Mucosa of descending colon (tissue), 3 donors: ENCODE measurements around the gene AAMDC. TPM values are rescaled to one million over a fixed set of nuclear protein-coding genes. Genes with fewer than 3 reads are reported as not detected.
"Not testable (repeated sequence)": the region's sequence is repeated elsewhere in the genome, so short reads cannot be mapped to it uniquely, and the experiment has no call there.

Experiments used
- ATAC-seq: fragments of 200-7000 bp; cut with Tn5 transposase; one replicate; pipeline ENCODE4 v1.9.1; 2020; ENCODE audit warnings: mild to moderate bottlenecking, moderate library complexity
- DNase-seq, 3 donors: peaks; one replicate each; pipeline ENCODE4 v3.0.0-alpha.2; 2020
- H3K36me3 ChIP-seq: fragments of 200-600 bp; one replicate; pipeline ENCODE4 v1.8.0; 2021; ENCODE audit warnings: low read depth, mild to moderate bottlenecking
- H3K4me1 ChIP-seq: fragments of 200-600 bp; one replicate; pipeline ENCODE4 v1.8.0; 2021; ENCODE audit warnings: low read depth, mild to moderate bottlenecking
- H3K4me3 ChIP-seq: fragments of 200-600 bp; one replicate; pipeline ENCODE4 v1.8.0; 2021; ENCODE audit warnings: mild to moderate bottlenecking
- H3K9me3 ChIP-seq: fragments of 200-600 bp; one replicate; pipeline ENCODE4 v1.8.0; 2021; ENCODE audit warnings: mild to moderate bottlenecking
- CTCF ChIP-seq: fragments of 200-600 bp; IDR thresholded peaks from one replicate; pipeline ENCODE4 v1.8.0; 2022; ENCODE audit warnings: antibody characterized with exemption, mild to moderate bottlenecking
- intact Hi-C, 2 donors: fragments of 100-400 bp; cut with DNase I in 1 of 2; cut with micrococcal nuclease in 1 of 2; formaldehyde crosslinking; loops; one replicate each; pipeline versions ENCODE4 v1.11.0 to v1.11.1; 2022; cut with DNase I, micrococcal nuclease
- total RNA-seq, 3 donors: library from RNA; stranded (reverse); fragmentation: NEBNext Ultra II Directional in 2 of 3; extraction: Animal tissue kit (Norgen Biotek cat#: 25700) in 2 of 3; gene quantifications; one replicate each; pipeline versions ENCODE4 v1.2.1 to v1.2.4, GENCODE V29; 2021 to 2023
- donor health status: DM: no; HTN: no; CAD: no; lungs with moderate emphysema.
- donor health status: DM: no; HTN: no; CAD: no.
- donor health status: DM: no; HTN: yes; CAD: no.

AAMDC gene
- total RNA-seq, 3 donors from 2014 or later = 22.9 to 28.1 (median 27.9) TPM

GRCh38 chr11:77819921-77820564 is 901 bp upstream of the AAMDC start:
- DNase-seq = peak; percentile 58 to 78 (median 69)
- H3K4me1 ChIP-seq = peaks cover 8% of the 10 kb centered on the region
- no peak for TF ChIP-seq CTCF
- ATAC-seq = peak; percentile 38
- H3K4me3 ChIP-seq = peak overlapping the region; percentile 100
- H3K36me3 ChIP-seq = no peaks in the 10 kb centered on the region
- intact Hi-C loops = loop anchor here in 1 of 2 donors (5.0 kb wide), 1 partner anchor 182 kb away; no protein-coding TSS in a partner anchor
- H3K9me3 ChIP-seq = no peaks in the 10 kb centered on the region

- peak; percentile 46 to 56 (median 54) for DNase-seq
- no peak for ATAC-seq
- intact Hi-C loops = loop anchor here in 1 of 2 donors (5.0 kb wide), 1 partner anchor 181 kb away; no protein-coding TSS in a partner anchor
Observed at GRCh38 chr11:77821349-77821851, 456 bp downstream of the AAMDC start.

GRCh38 chr11:77822126-77822525 is 1.2 kb downstream of the AAMDC start:
- intact Hi-C loops = loop anchor here in 1 of 2 donors (5.0 kb wide), 1 partner anchor 180 kb away; no protein-coding TSS in a partner anchor
- not testable (repeated sequence) for H3K4me1 ChIP-seq, H3K36me3 ChIP-seq, ATAC-seq, H3K4me3 ChIP-seq, H3K9me3 ChIP-seq
- peak in 1 of 3 donors; percentile 8 for DNase-seq

More at GRCh38 chr11:77821349-77821851, 456 bp downstream of the AAMDC start:
- Histone ChIP-seq H3K4me3 (peak overlapping the region; percentile 100), H3K9me3 (no peaks in the 10 kb centered on the region), H3K4me1 (peaks cover 8% of the 10 kb centered on the region), H3K36me3 (no peaks in the 10 kb centered on the region)
- TF ChIP-seq CTCF = no peak

DNA sequence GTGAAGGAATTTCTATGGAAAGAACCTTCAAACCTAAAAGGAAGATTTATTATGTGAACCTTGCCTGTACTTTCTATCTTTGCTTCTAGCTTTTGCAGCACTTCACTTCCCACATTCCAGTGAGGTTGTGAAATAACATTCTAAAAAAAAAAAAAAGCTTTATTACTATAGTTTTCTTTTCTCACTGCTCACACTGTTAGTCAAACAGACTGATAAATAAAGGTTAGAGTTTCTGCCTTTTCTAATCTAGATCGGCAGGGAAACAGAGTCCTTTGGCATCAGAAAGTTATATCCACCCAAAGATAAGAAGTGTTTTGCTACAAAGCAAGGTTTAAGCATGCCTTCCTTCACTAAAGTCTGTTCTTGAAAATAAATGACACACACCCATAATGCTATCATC is 2.8 kb downstream of the AAMDC start:
- no peak overlapping the region for H3K4me3 ChIP-seq
- no peaks in the 10 kb centered on the region for H3K9me3 ChIP-seq
- no peak for DNase-seq
- H3K36me3 ChIP-seq = no peaks in the 10 kb centered on the region
- no peak for ATAC-seq
- intact Hi-C loops = loop anchor here in 1 of 2 donors (5.0 kb wide), 1 partner anchor 179 kb away; no protein-coding TSS in a partner anchor
- no peak for TF ChIP-seq CTCF
- H3K4me1 ChIP-seq = peaks cover 5% of the 10 kb centered on the region

GRCh38 chr11:77828926-77829325 is 8.0 kb downstream of the AAMDC start:
- no peaks in the 10 kb centered on the region for H3K36me3 ChIP-seq
- intact Hi-C loops = no loop called here
- no peaks in the 10 kb centered on the region for H3K9me3 ChIP-seq

More at GRCh38 chr11:77828926-77829325, 8.0 kb downstream of the AAMDC start:
- no peak for ATAC-seq
- Histone ChIP-seq H3K4me3 (no peak overlapping the region), H3K4me1 (no peaks in the 10 kb centered on the region)
- no peak for DNase-seq
- no peak for TF ChIP-seq CTCF
